ENCODE results near the gene MDH2.
A peak's percentile ranks its signal among the peaks of the same experiment; 100 is the strongest.
"Not testable (repeated sequence)": the region's sequence is repeated elsewhere in the genome, so short reads cannot be mapped to it uniquely, and the experiment has no call there.

MDH2 gene

DNA sequence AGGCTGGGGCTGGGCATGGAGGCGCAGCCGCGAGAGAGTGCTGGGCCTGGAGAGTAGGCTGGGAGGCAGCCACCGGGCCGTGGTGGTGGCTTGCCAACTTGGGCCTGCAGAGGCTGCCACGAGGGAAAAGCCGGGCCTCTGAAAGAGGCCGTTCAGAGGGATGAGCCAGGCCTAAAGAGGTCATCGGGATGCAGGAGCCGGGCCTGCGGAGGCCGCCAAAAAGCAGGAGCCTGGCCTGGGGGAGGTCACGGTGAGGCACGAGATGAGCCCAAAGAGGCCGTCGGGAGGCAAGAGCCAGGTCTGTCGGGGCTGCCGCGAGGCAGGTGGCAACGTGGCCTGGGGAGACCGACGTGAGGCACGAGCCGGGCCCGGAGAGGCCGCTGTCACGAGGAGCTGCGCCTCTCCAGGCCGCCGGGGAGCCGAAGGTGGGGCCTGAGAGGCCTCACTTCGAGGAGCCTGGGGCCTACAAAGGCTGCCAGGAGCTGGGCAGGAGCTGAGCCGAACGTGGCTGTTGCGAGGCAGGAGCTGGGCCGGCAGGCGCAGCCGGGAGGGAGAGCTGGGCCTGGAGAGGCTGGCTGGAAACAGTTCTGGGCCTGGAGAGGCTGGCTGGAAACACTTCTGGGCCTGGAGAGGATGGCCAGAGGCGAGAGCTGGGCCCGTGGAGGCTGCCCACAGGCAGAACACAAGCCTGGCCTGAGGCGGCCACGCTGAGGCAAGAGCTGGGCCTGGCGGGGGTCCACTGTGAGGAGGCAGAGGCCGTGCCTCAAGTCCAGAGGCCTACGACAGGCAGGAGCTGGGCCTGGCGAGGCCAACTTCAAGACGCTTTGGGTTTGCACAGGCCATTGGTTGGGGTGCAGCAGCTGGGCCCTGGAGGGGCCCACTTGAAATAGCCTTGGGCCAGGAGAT is 24.6 kb downstream of the MDH2 start:
- DNase-seq: no peak

DNA sequence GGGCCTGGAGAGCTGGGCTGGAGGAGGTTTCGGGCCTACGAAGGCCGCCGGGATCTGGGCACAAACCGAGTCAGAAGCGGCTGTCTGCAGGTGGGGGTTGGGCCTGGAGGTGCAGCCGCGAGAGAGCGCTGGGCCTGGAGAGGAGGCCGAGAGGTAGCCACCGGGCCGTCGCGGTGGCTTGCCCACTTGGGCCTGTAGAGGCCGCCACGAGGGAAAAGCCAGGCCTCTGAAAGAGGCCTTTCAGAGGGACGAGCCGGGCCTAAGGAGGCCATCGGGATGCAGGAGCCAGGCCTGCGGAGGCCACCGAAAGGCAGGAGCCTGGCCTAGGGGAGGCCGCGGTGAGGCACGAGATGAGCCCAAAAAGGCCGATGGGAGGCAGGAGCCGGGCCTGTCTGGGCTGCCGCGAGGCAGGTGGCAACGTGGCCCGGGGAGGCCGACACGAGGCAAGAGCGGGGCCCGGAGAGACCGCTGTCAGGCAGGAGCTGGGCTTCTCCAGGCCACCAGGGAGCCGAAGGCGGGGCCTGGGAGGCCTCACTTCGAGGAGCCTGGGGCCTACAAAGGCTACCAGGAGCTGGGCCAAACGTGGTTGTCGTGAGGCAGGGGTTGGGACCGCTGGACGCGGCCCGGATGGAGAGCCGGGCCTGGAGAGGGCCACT is 25.6 kb downstream of the MDH2 start:
- no peak for DNase-seq

DNA sequence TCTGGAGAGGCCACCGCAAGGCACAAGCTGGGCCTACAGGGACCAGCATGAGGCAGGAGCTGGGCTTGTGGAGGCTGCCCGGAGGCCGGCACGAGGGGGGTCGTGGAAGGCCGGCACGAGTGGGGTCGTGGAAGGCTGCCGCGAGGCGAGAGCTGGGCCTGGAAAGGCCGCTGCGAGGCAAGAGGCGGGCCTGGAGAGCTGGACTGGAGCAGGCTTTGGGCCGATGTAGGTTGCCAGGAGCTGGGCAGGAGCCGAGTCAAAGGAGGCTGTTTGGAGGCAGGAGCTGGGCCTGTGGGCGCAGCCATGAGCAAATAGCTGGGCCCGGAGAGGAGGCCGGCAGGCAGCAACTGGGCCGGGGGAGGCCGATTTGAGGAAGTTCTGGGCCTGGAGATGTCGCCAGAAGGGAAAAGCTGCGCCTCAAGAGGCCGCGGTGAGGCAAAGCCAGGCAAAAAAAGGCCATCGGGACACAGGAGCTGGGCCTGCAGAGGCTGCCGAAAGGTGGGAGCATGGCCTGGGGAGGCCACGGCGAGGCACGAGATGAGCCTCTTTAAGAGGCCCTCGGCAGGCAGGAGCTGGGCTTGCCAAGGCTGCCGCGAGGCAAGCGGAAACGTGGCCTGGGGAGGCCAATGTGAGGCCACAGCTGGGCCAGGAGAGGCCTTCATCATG is 26.5 kb downstream of the MDH2 start:
- no peak for DNase-seq

DNA sequence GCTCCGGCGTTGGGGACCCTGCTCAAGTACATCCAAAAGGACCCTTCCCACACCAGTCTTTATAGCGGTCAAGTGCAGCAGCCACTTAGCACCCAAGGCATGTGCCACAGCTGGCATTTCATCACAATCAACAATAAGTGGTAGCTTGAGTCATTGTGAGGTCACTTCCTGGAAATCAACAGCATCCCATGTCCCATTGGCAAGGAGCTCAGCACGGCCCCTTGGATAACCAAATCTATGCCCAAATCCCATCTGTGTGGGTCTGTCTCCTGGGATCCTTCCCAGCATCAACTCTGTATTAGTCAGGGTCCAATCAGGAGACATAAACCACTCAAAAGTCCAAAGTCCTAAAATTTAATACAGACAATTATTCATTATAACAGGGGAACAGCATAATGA is 27.1 kb downstream of the MDH2 start:
- DNase-seq: no peak

DNA sequence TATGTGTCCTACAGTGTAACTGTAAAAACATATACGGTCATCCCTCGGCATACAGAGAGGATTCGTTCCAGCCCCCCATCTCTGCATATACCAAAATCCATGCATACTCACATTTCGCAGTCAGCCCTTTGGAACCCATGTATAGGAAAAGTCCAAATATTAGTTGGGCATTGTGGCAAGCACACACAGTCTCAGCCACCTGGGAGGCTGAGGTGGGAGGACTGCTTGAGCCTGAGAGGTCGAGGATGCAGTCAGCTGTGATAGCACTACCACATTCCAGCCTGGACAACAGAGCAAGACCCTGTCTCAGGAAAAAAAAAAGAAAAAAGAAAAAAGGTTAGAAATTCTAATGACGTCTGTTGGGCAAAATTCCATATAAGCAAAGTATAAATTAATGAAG is 29.1 kb downstream of the MDH2 start:
- DNase-seq: no peak

DNA sequence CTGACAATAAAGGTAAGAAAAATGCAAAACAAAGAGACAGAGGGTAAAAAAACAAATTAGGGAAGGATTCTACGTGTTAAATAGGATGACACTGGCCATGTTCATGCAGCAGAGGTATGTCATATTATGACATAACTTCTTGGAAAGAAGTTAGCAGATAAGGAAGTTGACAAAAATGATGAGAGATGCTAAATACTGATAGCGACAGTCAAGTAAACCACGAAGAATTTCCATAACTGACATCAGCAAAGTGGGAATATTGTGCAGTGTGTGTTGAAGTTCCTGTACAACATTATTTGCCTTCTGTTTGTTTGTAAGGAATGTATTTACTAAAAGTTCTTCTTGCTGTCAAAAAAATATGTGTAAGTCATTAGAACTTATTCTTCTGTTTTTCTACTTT is 29.5 kb downstream of the MDH2 start:
- DNase-seq: no peak

DNA sequence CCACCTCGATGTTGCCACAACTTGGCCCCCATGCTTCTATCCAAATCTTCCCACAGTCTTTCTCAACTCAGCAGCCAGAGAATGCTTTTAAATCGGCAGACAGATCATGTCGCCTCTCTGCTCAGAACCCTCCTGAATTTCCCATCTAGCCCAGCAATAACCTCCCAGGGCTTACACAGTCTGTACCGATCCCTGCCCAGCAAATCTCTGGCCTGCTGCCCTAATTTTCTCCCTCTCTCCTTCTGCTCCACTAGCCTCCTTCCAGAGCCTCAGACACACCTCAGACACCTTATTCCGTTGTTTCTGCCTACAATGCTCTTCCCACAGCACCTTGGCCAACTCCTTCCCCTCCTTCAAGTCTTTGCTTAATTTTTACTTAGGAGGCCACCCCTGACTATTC is 32.3 kb downstream of the MDH2 start:
- no peak for DNase-seq

DNA sequence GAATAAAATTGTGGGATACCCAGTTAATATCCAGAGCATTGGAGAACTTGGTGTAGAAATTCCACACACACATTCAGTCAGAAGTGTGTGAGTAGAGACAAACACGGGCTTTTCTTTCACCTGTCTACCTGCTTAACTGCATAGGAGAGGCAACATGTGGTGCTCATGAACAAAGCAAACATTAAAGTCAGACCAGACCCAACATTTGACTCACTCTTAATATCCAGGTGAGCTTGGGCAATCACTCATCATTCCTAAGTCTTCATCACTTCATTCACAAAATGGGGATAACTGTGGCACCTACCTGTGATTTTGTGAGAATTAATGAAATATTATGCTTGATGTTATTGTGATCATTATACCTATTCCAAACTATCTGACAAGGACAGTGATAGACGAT is 36.2 kb downstream of the MDH2 start:
- not testable (repeated sequence) for DNase-seq

DNA sequence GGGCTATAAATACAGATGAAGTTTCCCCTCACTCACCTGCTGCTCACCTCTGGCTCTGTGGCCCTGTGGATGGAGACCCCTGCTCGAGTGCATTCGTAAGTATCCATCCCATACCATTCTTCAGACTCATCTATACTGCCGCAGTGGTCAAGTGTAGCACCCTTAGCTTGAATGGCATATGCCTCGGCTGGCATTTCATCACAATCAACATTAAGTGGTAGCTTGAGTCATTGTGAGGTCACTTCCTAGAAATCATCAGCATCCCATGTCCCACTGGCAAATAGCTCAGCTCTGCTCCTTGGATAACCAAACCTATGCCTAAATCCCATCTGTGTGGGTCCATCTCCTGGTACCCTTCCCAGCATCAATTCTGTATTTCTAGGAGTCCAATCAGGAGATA is 38.2 kb downstream of the MDH2 start:
- DNase-seq: peak; percentile 27

DNA sequence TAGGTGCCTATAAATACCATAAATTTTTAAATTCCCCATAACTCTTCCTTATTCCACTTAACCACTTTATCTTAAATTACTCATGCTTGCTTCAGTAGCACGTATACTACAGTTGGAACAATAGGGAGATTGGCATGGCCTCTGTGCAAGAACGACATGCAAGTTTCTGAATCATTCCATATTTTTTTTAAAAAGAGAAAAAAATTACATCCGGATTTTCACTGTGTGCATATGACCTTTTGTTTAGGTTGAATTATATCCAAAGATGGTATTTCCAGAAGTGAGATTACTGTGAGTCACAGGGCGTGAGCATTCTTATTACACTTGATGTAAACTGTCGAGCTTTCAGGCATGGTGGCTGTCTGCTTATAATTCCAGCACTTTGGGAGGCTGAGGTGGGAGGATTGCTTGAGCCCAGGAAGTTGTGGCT is 39.5 kb downstream of the MDH2 start:
- peak; percentile 94 for DNase-seq

DNA sequence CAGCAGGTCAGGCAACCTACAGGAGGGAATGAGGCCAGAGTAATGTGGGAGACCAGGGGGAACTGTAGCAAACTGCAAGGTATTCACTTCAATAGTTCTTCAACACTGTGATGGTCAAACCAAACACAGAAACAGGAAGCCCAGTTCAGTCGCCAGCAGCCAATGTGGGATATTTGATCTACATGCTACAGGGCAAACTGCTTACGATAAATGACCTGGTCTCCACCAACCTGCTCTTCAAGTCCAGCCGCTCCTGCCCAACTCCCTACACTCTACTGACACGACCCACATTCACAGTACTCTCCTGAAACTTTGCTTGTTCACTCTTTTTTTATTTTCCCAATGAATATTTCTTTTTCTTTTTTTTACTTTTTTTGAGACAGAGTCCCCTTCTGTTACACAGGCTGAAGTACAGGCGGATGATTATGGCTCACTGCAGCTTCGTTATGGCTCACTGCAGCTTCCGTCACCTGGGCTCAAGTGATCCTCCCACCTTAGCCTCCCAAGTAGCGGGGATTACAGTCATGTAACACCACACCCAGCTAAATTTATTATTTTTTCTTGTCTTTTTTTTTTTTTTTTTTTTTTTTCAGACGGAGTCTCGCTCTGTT is 42.1 kb downstream of the MDH2 start:
- no peak for DNase-seq

DNA sequence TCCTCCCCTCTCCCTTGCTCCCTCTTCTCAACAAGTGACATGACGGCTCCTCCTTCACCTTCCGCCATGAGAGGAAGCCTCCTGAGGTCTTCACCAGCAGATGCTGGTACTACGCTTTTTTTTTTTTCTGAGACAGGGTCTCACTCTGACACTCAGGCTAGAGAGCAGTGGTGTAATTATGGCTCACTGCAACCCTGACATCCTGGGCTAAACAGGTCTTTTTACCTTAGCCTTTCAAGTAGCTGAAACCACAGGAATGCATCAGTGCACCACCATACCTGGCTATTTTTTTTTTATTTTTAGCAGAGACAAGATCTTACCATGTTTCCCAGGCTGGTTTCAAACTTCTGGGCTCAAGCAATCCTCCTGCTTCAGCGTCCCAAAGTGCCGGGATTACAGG is 43.6 kb downstream of the MDH2 start:
- DNase-seq: no peak

DNA sequence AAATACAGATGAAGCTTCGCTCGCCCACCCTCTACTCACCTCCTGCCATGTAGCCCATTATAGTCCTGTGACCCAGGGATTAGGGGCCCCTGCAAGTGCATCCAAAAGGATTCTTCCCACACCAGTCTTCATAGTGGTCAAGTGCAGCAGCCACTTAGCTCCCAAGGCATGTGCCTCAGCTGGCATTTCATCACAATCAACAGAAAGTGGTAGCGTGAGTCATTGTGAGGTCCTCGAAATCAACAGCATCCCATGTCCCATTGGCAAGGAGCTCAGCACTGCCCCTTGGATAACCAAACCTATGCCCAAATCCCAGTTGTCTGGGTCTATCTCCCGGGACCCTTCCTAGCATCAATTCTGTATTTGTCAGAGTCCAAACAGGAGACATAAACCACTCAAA is 45.6 kb downstream of the MDH2 start:
- not testable (repeated sequence) for DNase-seq

DNA sequence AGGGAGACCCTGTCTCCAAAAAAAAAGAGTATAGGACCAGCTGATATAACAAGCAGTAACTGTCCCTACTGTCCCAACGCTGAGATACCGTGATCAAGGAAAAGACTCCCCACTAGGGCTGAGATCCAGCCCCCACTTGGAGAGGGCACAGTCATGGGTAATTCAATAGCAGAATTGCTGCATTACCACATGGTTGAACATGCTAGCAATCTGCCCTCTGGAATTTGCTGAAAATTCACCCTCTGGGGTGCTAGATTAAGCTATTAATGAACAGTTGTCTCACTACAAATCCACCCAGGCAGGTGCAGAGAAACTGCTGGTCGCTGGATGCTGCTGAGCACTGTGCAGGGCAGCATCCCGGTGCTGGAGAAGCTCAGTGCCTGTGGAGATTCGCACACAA is 46.4 kb downstream of the MDH2 start:
- not testable (repeated sequence) for DNase-seq

DNA sequence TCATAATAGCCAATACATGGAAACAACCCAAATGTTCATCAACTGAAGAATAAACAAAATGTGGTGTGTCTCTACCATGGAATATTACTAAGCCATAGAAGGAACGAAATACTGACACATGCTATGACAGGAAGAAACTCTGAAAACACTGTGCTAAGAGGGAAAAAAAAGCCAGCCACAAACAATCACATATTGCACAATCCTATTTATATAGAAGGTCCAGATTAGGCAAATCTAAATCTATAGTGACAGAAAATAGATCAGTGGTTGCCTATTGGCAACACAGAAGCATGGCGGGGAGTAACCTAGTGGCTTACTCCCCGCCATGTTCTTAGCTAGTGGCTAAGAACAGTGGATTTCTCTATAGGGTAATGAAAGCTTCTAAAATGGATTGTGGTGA is 48.0 kb downstream of the MDH2 start:
- no peak for DNase-seq

DNA sequence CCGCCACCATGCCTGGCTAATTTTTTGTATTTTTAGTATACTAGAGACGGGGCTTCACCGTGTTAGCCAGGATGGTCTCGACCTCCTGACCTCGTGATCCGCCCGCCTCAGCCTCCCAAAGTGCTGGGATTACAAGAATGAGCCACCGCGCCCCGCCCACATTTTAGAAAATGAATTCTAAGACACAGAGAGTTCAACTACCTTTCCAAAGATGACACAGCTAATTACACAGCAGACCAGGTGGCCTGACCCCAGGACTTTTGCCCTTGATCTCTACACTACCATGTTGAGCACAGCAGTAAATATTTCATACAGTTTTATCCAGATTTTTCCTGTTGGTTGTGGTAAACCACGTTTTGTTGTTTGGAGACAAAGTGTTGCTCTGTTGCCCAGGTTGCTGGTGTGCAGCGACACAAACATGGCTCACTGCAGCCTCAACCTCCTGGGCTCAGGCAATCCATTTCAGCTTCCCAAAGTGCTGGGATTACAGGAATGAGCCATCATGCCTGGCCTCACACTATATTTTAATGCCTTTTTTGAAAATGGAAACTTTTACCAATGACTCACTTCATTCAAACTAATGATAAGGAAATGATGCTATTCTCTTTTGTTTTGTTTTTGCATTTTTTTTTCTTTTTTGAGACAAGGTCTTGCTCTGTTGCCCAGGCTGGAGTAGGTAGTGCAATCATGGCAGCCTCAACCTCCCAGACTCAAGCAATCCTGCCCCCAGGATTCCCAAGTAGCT is 54.0 kb downstream of the MDH2 start:
- peak; percentile 10 for DNase-seq

DNA sequence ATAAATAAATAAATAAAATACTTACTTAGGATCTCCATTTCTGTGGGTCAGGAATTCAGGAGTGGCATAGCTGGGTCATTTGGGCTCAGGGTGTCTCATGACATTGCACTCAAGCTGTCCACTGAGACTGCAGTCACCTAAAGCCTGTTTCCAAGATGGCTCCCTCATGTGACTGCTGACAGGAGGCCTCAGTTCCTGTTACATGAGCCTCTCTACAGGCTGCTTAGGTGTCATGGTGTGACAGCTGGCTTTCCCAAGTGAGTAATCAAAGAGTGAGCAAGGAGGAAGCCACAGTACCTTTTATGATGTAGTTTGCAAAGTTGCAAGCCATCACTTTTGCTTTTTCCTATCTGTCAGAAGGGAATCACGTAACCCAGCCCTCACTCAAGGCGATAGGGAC is 55.9 kb downstream of the MDH2 start:
- not testable (repeated sequence) for DNase-seq

DNA sequence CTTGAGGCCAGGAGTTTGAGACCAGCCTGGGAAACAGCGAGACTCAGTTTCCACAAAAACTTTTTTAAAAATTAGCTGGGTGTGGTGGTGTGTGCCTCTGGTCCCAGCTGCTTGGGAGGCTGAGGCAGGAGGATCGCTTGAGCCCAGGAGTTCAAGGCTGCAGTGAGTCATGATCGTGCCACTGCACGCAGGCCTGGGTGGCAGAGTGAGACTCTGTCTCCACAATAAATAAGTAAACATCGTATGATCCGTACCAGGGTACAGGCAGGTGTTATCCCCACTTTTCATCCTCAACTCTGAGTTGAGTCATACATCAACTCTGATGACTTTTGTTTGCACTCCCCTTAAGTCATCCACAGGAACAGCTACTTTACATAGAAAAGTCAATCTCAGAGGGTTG is 58.2 kb downstream of the MDH2 start:
- DNase-seq: not testable (repeated sequence)

DNA sequence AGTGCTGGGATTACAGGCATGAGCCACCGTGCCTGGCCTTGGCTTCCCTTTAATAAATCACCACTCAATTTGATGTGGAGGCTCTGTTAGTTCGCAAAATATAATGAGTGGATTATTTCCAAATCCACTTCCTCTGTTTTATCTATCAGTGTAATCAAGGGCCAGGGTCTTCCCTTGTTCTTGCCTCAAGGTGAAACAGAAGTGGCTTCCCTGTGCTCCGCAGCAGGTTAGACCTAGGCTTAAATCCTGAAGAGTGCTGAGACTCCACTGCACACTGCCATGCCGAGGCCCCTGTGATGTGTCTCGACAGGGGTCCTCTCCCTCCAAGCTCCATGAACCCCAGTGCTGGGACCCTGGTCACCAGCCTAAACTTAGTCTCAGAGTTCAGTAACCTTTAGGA is 59.0 kb downstream of the MDH2 start:
- DNase-seq: no peak

DNA sequence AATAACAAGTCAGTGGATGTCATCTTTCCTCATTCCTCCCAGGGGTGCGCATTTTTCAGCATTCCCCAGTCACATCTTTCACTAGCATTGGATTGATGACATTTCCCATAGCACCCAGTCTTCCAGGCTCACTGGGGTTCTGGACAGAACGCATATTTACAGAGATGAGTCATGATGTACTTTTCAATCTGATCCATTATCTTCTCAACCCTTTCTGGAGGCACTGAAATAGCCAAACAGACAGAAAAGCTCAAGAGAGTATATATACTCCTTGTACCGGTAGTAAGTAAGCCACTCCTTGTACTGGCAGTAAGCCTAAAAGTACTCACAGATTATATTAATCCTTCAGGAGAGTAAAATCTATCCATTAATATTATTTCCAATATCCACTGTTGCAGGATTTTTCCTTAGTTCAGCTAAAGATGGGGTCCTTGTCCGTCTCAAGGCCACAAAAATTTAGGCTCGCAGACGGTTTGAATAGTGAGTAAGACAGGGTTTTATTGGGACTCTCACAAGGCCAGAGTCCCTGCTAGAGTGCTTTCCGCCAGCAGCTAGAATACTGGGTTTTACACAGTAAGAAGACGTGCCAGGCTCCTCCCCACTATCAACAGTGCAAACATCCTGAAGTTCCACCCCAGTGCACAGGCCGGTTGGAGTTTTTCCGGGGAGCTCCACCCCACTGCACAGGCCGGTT is 60.8 kb downstream of the MDH2 start:
- peak; percentile 41 for DNase-seq

DNA sequence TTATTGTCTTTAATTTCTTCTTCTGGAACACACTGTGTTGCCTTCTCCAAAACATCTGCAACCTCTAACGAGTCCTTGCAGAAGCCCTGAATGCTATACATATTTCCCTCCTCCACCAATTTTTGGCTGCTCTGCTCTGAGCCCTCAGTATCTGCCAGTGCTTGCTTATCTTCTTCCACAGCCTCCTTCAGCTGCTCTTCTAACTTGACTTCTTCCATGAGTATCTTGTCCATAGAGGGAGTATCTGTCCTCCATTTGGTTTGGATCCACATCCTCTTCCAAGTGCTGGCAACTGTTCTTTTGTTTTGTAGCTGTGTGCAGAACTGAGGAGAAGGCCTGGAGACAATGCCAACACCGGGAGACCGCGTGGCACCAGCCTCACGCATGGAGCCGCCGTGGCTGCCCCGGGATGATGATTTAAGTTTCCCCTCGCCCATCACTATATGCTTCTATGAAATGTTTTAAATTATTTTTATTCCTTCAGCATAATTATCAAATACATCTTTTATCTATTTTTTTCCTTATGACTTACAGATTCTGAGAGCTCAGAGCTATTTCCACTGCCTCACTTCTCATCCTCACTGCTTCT is 65.2 kb downstream of the MDH2 start:
- not testable (repeated sequence) for DNase-seq

DNA sequence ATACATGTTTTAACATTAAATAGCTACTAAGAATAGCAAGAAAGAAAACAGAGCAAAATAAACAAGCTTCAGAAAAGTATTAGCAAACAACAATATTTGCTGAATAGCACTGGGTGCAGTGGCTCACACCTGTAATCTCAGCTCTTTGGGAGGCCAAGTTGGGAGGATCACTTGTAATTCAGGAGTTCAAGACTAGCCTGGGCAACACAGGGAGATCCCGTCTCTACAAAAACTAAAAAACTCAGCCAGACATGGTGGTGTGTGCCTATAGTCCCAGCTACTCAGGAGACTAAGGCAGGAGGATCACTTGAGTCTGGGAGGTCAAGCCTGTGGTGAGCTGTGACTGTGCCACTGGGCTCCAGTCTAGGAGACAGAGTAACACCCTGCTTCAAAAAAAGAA is 66.8 kb downstream of the MDH2 start:
- DNase-seq: not testable (repeated sequence)

All from fibroblast of skin of right quadriceps (primary cell).